Lower leg skin (tissue), 3 donors: ENCODE measurements around the gene LRRC25.

Experiments used
- POLR2A ChIP-seq, 2 donors: fragments of 450-650 bp; IDR thresholded peaks; one replicate each; pipeline ENCODE4 v1.6.1; 2016 to 2017; ENCODE audit warnings: antibody characterized with exemption in 2 of 2, mild to moderate bottlenecking in 1 of 2, moderate library complexity in 1 of 2
- TF ChIP-seq, protein P1 (sequence below), 3 donors: fragments of 450-650 bp; IDR thresholded peaks; one replicate each; pipeline ENCODE4 v1.5.1; 2016; ENCODE audit warnings: antibody characterized with exemption in 3 of 3, mild to moderate bottlenecking in 3 of 3, moderate library complexity in 2 of 3

DNA sequence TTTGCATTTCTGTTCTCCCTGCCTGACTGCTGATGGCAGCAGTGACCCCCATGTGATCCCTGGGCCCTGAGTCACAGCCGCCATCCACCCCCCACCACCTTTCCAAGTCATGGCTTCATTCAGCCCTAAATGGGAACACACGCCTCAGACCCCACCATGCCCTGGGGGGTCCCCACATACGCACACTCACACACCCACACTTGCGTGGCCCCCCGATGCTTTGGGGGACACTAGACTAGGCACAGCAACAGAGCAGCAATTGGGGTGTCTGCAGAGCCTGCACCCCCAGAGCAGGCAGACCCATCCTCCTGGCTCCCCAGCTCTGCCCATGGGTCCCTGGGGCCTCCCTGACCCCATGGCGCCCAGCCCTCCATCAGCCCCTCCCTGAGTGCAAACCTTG is 46.0 kb upstream of the LRRC25 start:
- TF ChIP-seq, protein P1, sequence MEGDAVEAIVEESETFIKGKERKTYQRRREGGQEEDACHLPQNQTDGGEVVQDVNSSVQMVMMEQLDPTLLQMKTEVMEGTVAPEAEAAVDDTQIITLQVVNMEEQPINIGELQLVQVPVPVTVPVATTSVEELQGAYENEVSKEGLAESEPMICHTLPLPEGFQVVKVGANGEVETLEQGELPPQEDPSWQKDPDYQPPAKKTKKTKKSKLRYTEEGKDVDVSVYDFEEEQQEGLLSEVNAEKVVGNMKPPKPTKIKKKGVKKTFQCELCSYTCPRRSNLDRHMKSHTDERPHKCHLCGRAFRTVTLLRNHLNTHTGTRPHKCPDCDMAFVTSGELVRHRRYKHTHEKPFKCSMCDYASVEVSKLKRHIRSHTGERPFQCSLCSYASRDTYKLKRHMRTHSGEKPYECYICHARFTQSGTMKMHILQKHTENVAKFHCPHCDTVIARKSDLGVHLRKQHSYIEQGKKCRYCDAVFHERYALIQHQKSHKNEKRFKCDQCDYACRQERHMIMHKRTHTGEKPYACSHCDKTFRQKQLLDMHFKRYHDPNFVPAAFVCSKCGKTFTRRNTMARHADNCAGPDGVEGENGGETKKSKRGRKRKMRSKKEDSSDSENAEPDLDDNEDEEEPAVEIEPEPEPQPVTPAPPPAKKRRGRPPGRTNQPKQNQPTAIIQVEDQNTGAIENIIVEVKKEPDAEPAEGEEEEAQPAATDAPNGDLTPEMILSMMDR (IDR thresholded peaks at IDR 0.05), result no peak
- no peak for TF ChIP-seq POLR2A (IDR thresholded peaks at IDR 0.05)
